A549 treated with RU486 at 1 μM for 4 hours (cell line): ENCODE results near the gene DCTN5. TPM values are rescaled to one million over a fixed set of nuclear protein-coding genes. Genes with fewer than 3 reads are reported as not detected.

Experiments
- total RNA-seq: library from RNA; stranded (reverse); fragments of 200-300 nt; extraction: Qiagen RNA extraction; gene quantifications from 5 replicates; pipeline ENCODE4 v1.2.3, GENCODE V29; 2022; ENCODE audit warnings: low read depth

DCTN5 gene
- 63.6 to 75.5 TPM (median 72.7 TPM) in 5 replicates for total RNA-seq

DNA sequence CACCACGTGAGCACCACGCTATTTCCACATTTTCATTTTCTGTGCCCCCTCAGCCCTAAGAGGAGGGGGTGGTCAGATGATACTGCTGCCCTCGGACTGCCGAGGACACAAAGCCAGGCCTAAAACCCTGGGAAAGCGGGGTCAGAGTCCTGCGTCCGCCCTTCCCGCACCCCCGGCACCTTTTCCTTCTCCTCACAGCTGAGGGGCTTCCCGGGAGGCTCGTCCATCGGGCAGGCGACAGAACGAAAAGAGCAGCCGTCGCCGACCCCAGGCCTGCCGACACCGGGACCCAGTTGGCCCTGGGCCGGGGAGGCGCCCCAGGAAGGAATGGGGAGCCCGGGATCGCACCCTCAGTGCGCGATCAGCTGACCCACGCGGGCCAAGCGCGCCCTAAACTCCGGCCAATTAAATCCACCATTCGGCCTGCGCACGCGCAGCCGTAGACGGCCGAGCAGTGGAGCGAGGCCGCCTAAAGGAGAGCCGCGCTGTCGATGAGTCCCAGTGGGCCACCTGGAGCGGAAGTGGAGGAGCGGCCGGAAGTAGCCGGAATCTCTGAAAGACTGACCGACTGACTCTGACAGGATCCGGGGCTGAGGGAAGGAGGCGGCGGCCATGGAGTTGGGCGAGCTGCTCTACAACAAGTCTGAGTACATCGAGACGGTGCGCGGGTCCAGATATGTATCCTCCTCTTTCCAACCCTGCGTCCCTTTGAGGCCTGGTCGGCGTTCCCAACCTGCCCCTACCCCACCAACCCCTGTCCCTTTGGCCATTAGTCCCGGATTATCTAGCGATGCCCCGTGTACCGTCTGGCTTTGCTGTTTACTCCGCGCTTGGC is at the start of gene DCTN5, which contains the start of gene PALB2:
Gene DCTN5 (plus strand): TSS at position 536 of the 835 bp plus-strand sequence. CDS start 77 bp downstream, at position 613.
Gene PALB2 (minus strand): TSS at position 380 of the 835 bp plus-strand sequence. CDS start 153 bp downstream, at position 227.

DNA sequence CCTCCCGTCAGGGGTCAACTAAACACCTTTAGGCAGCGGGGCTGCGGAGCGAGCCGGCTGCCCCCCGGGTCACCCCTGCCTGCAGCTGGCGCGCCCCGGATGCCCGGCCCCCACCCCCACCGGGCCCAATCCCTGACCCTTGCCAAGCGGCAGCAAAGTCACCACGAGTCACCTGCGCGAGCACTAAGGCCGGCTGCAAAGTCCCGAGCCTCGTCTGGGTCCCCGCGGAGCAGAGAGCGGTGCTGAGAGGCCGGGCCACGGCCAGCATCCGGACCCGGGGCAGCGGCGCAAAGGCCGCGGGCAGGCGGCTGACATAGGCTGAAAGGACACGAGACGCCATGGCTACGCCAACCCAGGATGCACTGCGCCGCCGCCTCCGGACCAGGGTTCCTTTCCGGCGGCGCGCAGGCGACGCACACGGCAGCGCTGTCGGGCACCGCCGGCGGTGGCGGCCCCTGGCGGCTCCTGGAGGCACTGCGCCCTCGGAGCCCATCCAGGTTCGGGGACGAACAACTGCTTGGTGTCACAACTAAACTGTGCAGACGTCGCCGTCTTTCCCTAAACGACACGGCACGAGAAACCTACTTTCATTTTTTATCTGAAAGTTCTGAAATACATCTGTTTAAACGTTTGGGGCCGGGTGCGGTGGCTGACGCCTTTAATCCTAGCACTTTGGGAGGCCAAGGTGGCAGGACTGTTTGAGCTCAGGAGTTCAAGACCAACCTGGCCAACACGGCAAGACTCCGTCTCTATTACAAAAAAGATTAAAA is 45.1 kb upstream of the DCTN5 start, which contains the start of gene NDUFAB1:
Gene NDUFAB1 (minus strand): TSS at position 366 of the 770 bp plus-strand sequence. CDS start 26 bp downstream, at position 340.

DNA sequence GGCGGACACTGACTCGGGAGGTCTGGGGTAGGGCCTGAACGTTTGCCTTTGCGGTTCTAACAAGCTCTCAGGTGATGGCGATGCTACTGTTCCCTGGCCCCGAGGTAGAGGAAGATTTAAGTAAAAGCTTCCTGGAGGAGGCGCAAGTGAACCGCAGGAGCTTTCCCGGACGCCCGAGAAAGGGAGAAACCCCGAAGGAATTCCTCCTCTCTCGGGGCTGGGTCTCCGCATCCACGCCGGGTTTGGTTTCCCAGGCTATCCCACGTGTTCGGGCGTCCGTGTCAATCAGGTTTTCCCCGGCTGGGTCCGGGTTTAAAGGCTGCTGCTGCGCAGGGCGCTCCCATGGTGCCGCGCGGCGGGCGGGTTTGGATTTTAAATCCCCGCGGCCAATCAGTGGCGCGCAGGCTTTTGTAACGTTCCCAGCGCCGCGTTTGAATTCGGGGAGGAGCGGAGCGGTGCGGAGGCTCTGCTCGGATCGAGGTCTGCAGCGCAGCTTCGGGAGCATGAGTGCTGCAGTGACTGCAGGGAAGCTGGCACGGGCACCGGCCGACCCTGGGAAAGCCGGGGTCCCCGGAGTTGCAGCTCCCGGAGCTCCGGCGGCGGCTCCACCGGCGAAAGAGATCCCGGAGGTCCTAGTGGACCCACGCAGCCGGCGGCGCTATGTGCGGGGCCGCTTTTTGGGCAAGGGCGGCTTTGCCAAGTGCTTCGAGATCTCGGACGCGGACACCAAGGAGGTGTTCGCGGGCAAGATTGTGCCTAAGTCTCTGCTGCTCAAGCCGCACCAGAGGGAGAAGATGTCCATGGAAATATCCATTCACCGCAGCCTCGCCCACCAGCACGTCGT is 37.4 kb downstream of the DCTN5 start, which contains the start of gene PLK1:
Gene PLK1 (plus strand): TSS at position 460 of the 844 bp plus-strand sequence. CDS start 44 bp downstream, at position 504.

GRCh38 chr16:23712976-23713375 is 71.7 kb downstream of the DCTN5 start, which contains the start of gene ERN2:
ERN2 (minus strand) TSS chr16:23713222; CDS start chr16:23713187, 35 bp downstream.

Other genes starting within 250 kb of the DCTN5 start
- 13.9 to 18.7 TPM (median 17.6 TPM) in 5 replicates for gene COG7, start 188.3 kb upstream of the DCTN5 start, total RNA-seq
- 27.5 to 30.2 TPM (median 29.4 TPM) in 5 replicates for gene GGA2, start 131.0 kb upstream of the DCTN5 start, total RNA-seq
- 23.5 to 32.6 TPM (median 30.8 TPM) in 5 replicates for gene EARS2, start 84.1 kb upstream of the DCTN5 start, total RNA-seq
- gene UBFD1, start 83.7 kb upstream of the DCTN5 start, total RNA-seq = 39.0 to 60.1 TPM (median 55.9 TPM) in 5 replicates
- 163 to 188 TPM (median 181 TPM) in 5 replicates for gene NDUFAB1, start 45.1 kb upstream of the DCTN5 start, total RNA-seq
- gene PALB2, start 156 bp upstream of the DCTN5 start, total RNA-seq = 9.3 to 13.1 TPM (median 12.3 TPM) in 5 replicates
- 153 to 178 TPM (median 167 TPM) in 5 replicates for gene PLK1, start 37.4 kb downstream of the DCTN5 start, total RNA-seq
- not detected in 5 replicates for gene ERN2, start 71.8 kb downstream of the DCTN5 start, total RNA-seq
- gene CHP2, start 113.6 kb downstream of the DCTN5 start, total RNA-seq = not detected in 5 replicates
- gene PRKCB, start 194.5 kb downstream of the DCTN5 start, total RNA-seq = 0.15 to 0.35 TPM (median 0.21 TPM) in 5 replicates